Neural cell (in vitro differentiated cells): Measurements from ENCODE around the gene MRPL47. TPM values are rescaled to one million over a fixed set of nuclear protein-coding genes. Genes with fewer than 3 reads are reported as not detected.
A peak's percentile ranks its signal among the peaks of the same experiment; 100 is the strongest.

Source experiments
- H2AFZ ChIP-seq: fragments of 200-600, 300-800 bp; sonication (generic), shearing (Covaris generic); 2 replicates; pipeline ENCODE4 v1.6.0; 2014; ENCODE audit warnings: low read depth, mild to moderate bottlenecking, antibody characterized with exemption, low read length, moderate library complexity
- H3F3A ChIP-seq: fragments of 200-600 bp; shearing (Covaris generic); 2 replicates; pipeline ENCODE4 v1.6.1; 2016; ENCODE audit warnings: mild to moderate bottlenecking, moderate library complexity, mixed read lengths, antibody characterized with exemption, low read length; ENCODE audit not compliant: insufficient read depth, poor library complexity, severe bottlenecking
- H3K27ac ChIP-seq: fragments of 200-600, 300-800 bp; sonication (generic), shearing (Covaris generic); 2 replicates; pipeline ENCODE4 v1.5.1; 2014; ENCODE audit warnings: mild to moderate bottlenecking, low read length, moderate library complexity
- H3K27me3 ChIP-seq: fragments of 300-800, 200-600 bp; sonication (generic), shearing (Covaris generic); 2 replicates; pipeline ENCODE4 v1.6.0; 2014; ENCODE audit warnings: mild to moderate bottlenecking, low read depth, low read length, moderate library complexity; ENCODE audit not compliant: insufficient read depth
- H3K36me3 ChIP-seq: fragments of 300-800, 200-600 bp; sonication (generic), shearing (Covaris generic); 2 replicates; pipeline ENCODE4 v1.5.1; 2014; ENCODE audit warnings: mild to moderate bottlenecking, antibody characterized with exemption, low read length, moderate library complexity; ENCODE audit not compliant: insufficient read depth
- H3K4me2 ChIP-seq: fragments of 300-800, 200-600 bp; sonication (generic), shearing (Covaris generic); 2 replicates; pipeline ENCODE4 v1.6.0; 2014; ENCODE audit warnings: mild to moderate bottlenecking, low read length
- H3K4me3 ChIP-seq: fragments of 300-800, 200-600 bp; sonication (generic), shearing (Covaris generic); 2 replicates; pipeline ENCODE4 v1.5.1; 2014; ENCODE audit warnings: mild to moderate bottlenecking, low read length, moderate library complexity
- H3K79me2 ChIP-seq: fragments of 200-600 bp; shearing (Covaris generic); replicated peaks from 2 replicates; pipeline ENCODE4 v1.6.0; 2014; ENCODE audit warnings: mild to moderate bottlenecking, low read length, moderate library complexity; ENCODE audit not compliant: insufficient read depth
- H3K9ac ChIP-seq: fragments of 300-800, 200-600 bp; sonication (generic), shearing (Covaris generic); 2 replicates; pipeline ENCODE4 v1.6.1; 2016; ENCODE audit warnings: mild to moderate bottlenecking, low read length, mixed read lengths
- H3K9me2 ChIP-seq: fragments of 200-600 bp; shearing (Covaris generic); 2 replicates; pipeline ENCODE4 v1.6.1; 2016; ENCODE audit warnings: mild to moderate bottlenecking, low read length, mixed read lengths; ENCODE audit not compliant: insufficient read depth
- H3K9me3 ChIP-seq: fragments of 200-600, 300-800 bp; sonication (generic), shearing (Covaris generic); 2 replicates; pipeline ENCODE4 v1.6.1; 2016; ENCODE audit warnings: mild to moderate bottlenecking, mixed run types, low read length, moderate library complexity, mixed read lengths
- H4K20me1 ChIP-seq: fragments of 200-600 bp; shearing (Covaris generic); 2 replicates; pipeline ENCODE4 v1.6.1; 2016; ENCODE audit warnings: mild to moderate bottlenecking, mixed run types; ENCODE audit not compliant: insufficient read depth
- CTCF ChIP-seq: fragments of 450-650 bp; IDR thresholded peaks from 2 replicates; pipeline ENCODE4 v1.5.1; 2014; ENCODE audit warnings: antibody characterized with exemption, mild to moderate bottlenecking, moderate library complexity; ENCODE audit not compliant: poor library complexity, severe bottlenecking
- EP300 ChIP-seq: fragments of 450-650 bp; conservative IDR thresholded peaks from 2 replicates; pipeline ENCODE4 v1.6.1; 2014; ENCODE audit warnings: antibody characterized with exemption, mild to moderate bottlenecking, moderate library complexity; ENCODE audit not compliant: poor library complexity, severe bottlenecking
- EZH2 ChIP-seq: fragments of 200-600, 300-800 bp; shearing (Covaris generic), sonication (generic); IDR thresholded peaks from 2 replicates; pipeline ENCODE4 v1.6.1; 2014; ENCODE audit warnings: antibody characterized with exemption, low read length, borderline replicate concordance, mild to moderate bottlenecking; ENCODE audit not compliant: insufficient read depth, poor library complexity, severe bottlenecking
- MXI1 ChIP-seq: fragments of 450-650 bp; conservative IDR thresholded peaks from 2 replicates; pipeline ENCODE4 v1.6.1; 2014; ENCODE audit warnings: antibody characterized with exemption, mild to moderate bottlenecking; ENCODE audit not compliant: poor library complexity, severe bottlenecking
- POLR2AphosphoS5 ChIP-seq: IDR thresholded peaks from 2 replicates; pipeline ENCODE4 v1.6.1; 2012
- RAD21 ChIP-seq: fragments of 450-650 bp; conservative IDR thresholded peaks from 2 replicates; pipeline ENCODE4 v1.6.1; 2014; ENCODE audit warnings: antibody characterized with exemption, mild to moderate bottlenecking, moderate library complexity
- REST ChIP-seq: IDR thresholded peaks from 2 replicates; pipeline ENCODE4 v1.6.1; 2012; ENCODE audit warnings: borderline replicate concordance
- SMC3 ChIP-seq: fragments of 450-650 bp; conservative IDR thresholded peaks from 2 replicates; pipeline ENCODE4 v1.6.1; 2014; ENCODE audit warnings: antibody characterized with exemption, mild to moderate bottlenecking, moderate library complexity; ENCODE audit not compliant: poor library complexity
- TAF1 ChIP-seq: IDR thresholded peaks from 2 replicates; pipeline ENCODE4 v1.6.1; 2012; ENCODE audit warnings: low read depth
- polyA plus RNA-seq: library from polyadenylated mRNA; depleted of rRNA; stranded (reverse); fragments of >200 nt; gene quantifications from 2 replicates; pipeline ENCODE4 v1.2.3, GENCODE V29; 2014

The MRPL47 gene
- polyA plus RNA-seq, 1 donor from 2014 or later = 91.1 TPM

GRCh38 chr3:179565496-179565895 lies 38.9 kb downstream of the MRPL47 start:
- H3K9ac ChIP-seq = no peak overlapping the region
- H3F3A ChIP-seq = no peaks in the 10 kb centered on the region
- no peak overlapping the region for H2AFZ ChIP-seq
- H3K79me2 ChIP-seq = peaks cover 43% of the 10 kb centered on the region
- H3K36me3 ChIP-seq = no peaks in the 10 kb centered on the region
- H3K4me3 ChIP-seq = no peak overlapping the region
- no peak overlapping the region for H3K4me2 ChIP-seq
- H3K27ac ChIP-seq = no peak overlapping the region
- no peaks in the 10 kb centered on the region for H3K9me3 ChIP-seq
- H3K27me3 ChIP-seq = no peaks in the 10 kb centered on the region
- no peak for TF ChIP-seq MXI1
- no peak for TF ChIP-seq SMC3
- TF ChIP-seq POLR2AphosphoS5 = no peak
- no peak for TF ChIP-seq REST
- no peak for TF ChIP-seq RAD21
- H4K20me1 ChIP-seq = no peaks in the 10 kb centered on the region
- no peaks in the 10 kb centered on the region for H3K9me2 ChIP-seq

- H4K20me1 ChIP-seq = no peaks in the 10 kb centered on the region
- no peak overlapping the region for H3K27ac ChIP-seq
- peak overlapping the region; percentile 94 for H3K4me2 ChIP-seq
- H3K9me2 ChIP-seq = no peaks in the 10 kb centered on the region
- H2AFZ ChIP-seq = peak overlapping the region; percentile 76
- peak overlapping the region; percentile 63 for H3K9ac ChIP-seq
- H3K27me3 ChIP-seq = no peaks in the 10 kb centered on the region
- no peaks in the 10 kb centered on the region for H3F3A ChIP-seq
- peak; percentile 5 for TF ChIP-seq RAD21
- TF ChIP-seq SMC3 = no peak
- TF ChIP-seq CTCF = peak; percentile 63
- no peaks in the 10 kb centered on the region for H3K9me3 ChIP-seq
- peaks cover 39% of the 10 kb centered on the region for H3K79me2 ChIP-seq
- no peaks in the 10 kb centered on the region for H3K36me3 ChIP-seq
- peak overlapping the region; percentile 96 for H3K4me3 ChIP-seq
Observed at GRCh38 chr3:179563271-179563783, 41.1 kb downstream of the MRPL47 start.

- H3K79me2 ChIP-seq = peaks cover 38% of the 10 kb centered on the region
- no peaks in the 10 kb centered on the region for H4K20me1 ChIP-seq
- peak within 1 kb of the TSS; percentile 63 for H3K9ac ChIP-seq
- no peaks in the 10 kb centered on the region for H3F3A ChIP-seq
- H3K9me2 ChIP-seq = no peaks in the 10 kb centered on the region
- H3K36me3 ChIP-seq = no peaks in the 10 kb centered on the region
- H3K4me3 ChIP-seq = peak within 1 kb of the TSS; percentile 96
- TF ChIP-seq SMC3 = peak; percentile 10
- TF ChIP-seq REST = peak; percentile 27
- no peak for TF ChIP-seq EP300
- peak; percentile 89 for TF ChIP-seq MXI1
- no peak for TF ChIP-seq EZH2
- peak; percentile 84 for TF ChIP-seq POLR2AphosphoS5
- peak; percentile 22 for TF ChIP-seq RAD21
- peak; percentile 18 for TF ChIP-seq CTCF
- TF ChIP-seq TAF1 = peak; percentile 46
- peak within 1 kb of the TSS; percentile 61 for H3K27ac ChIP-seq
- peak within 1 kb of the TSS; percentile 76 for H2AFZ ChIP-seq
- H3K9me3 ChIP-seq = no peaks in the 10 kb centered on the region
- H3K27me3 ChIP-seq = no peaks in the 10 kb centered on the region
- H3K4me2 ChIP-seq = peak within 1 kb of the TSS; percentile 94
Observed at GRCh38 chr3:179562591-179563270, 41.7 kb downstream of the MRPL47 start, which contains the start of gene ACTL6A. Gene ACTL6A, plus strand, starts transcription at chr3:179562926. Its CDS starts 167 bp downstream, at chr3:179563093.
